Embryonic facial prominence (tissue), 1 donor: ENCODE results near the gene CFDP1.

Source experiments
- DNase-seq: peaks from one replicate; pipeline ENCODE4 v3.0.0-alpha.2; 2016; ENCODE audit errors: extremely low spot score

The CFDP1 gene

GRCh38 chr16:75432828-75433731 is at the start of gene CFDP1:
Gene CFDP1, minus strand, starts transcription at chr16:75433503. Its CDS starts 151 bp downstream, at chr16:75433352.
- peak; percentile 93 for DNase-seq

GRCh38 chr16:75482434-75483205 is 49.3 kb upstream of the CFDP1 start:
- no peak for DNase-seq

GRCh38 chr16:75481475-75481874 is 48.2 kb upstream of the CFDP1 start:
- DNase-seq, result no peak

- DNase-seq, result no peak
Measured at GRCh38 chr16:75479421-75479990, 46.2 kb upstream of the CFDP1 start.

GRCh38 chr16:75478480-75479345 is 45.4 kb upstream of the CFDP1 start:
- no peak for DNase-seq

- DNase-seq, result no peak
Measured at GRCh38 chr16:75477680-75478473, 44.6 kb upstream of the CFDP1 start.

GRCh38 chr16:75476817-75477216 is 43.5 kb upstream of the CFDP1 start:
- no peak for DNase-seq

GRCh38 chr16:75475420-75475847 is 42.1 kb upstream of the CFDP1 start:
- no peak for DNase-seq

- DNase-seq, result no peak
Measured at GRCh38 chr16:75472908-75473877, 39.9 kb upstream of the CFDP1 start.

GRCh38 chr16:75471723-75472633 is 38.7 kb upstream of the CFDP1 start:
- DNase-seq, result peak; percentile 54

GRCh38 chr16:75466760-75467159 is 33.5 kb upstream of the CFDP1 start:
- DNase-seq, result no peak

- DNase-seq, result peak; percentile 94
Measured at GRCh38 chr16:75464122-75464918, 31.0 kb upstream of the CFDP1 start, which contains the start of gene TMEM170A. Gene TMEM170A, minus strand, starts transcription at chr16:75464689. Its CDS starts 89 bp downstream, at chr16:75464600.

- peak; percentile 41 for DNase-seq
Measured at GRCh38 chr16:75463389-75464121, 30.3 kb upstream of the CFDP1 start.

- DNase-seq, result no peak
Measured at GRCh38 chr16:75462806-75463205, 29.5 kb upstream of the CFDP1 start.

- DNase-seq, result no peak
Measured at GRCh38 chr16:75461575-75461974, 28.3 kb upstream of the CFDP1 start.

- DNase-seq, result peak; percentile 23
Measured at GRCh38 chr16:75460446-75460845, 27.1 kb upstream of the CFDP1 start.

GRCh38 chr16:75459691-75460090 is 26.4 kb upstream of the CFDP1 start:
- no peak for DNase-seq
